Activated CD4-positive, alpha-beta T cell treated with anti-CD3 and anti-CD28 coated beads for 48 hours (primary cell): Measurements from ENCODE around the gene MAGI1.

Experiments
- DNase-seq: peaks from one replicate; pipeline ENCODE4 v3.0.0-alpha.2; 2020

MAGI1 gene

GRCh38 chr3:65685621-65686235 is 353.0 kb downstream of the MAGI1 start:
- DNase-seq = no peak

- no peak for DNase-seq
Measured at GRCh38 chr3:65678516-65678915, 360.2 kb downstream of the MAGI1 start.

- no peak for DNase-seq
Measured at GRCh38 chr3:65677486-65678010, 361.2 kb downstream of the MAGI1 start.

GRCh38 chr3:65676580-65676979 is 362.1 kb downstream of the MAGI1 start:
- DNase-seq = no peak

- DNase-seq = no peak
Measured at GRCh38 chr3:65675011-65675410, 363.7 kb downstream of the MAGI1 start.

GRCh38 chr3:65674226-65674625 is 364.5 kb downstream of the MAGI1 start:
- DNase-seq = no peak

- DNase-seq = peak; percentile 46
Measured at GRCh38 chr3:65672871-65673815, 365.6 kb downstream of the MAGI1 start.

GRCh38 chr3:65672061-65672460 is 366.7 kb downstream of the MAGI1 start:
- no peak for DNase-seq

- no peak for DNase-seq
Measured at GRCh38 chr3:65671004-65671403, 367.7 kb downstream of the MAGI1 start.

- no peak for DNase-seq
Measured at GRCh38 chr3:65669163-65669875, 369.4 kb downstream of the MAGI1 start.

GRCh38 chr3:65667963-65668362 is 370.8 kb downstream of the MAGI1 start:
- DNase-seq = no peak

GRCh38 chr3:65666448-65667091 is 372.1 kb downstream of the MAGI1 start:
- no peak for DNase-seq

GRCh38 chr3:65665915-65666314 is 372.8 kb downstream of the MAGI1 start:
- no peak for DNase-seq

- DNase-seq = no peak
Measured at GRCh38 chr3:65664931-65665330, 373.8 kb downstream of the MAGI1 start.

- DNase-seq = no peak
Measured at GRCh38 chr3:65664446-65664845, 374.3 kb downstream of the MAGI1 start.

- DNase-seq = no peak
Measured at GRCh38 chr3:65662095-65662494, 376.6 kb downstream of the MAGI1 start.

GRCh38 chr3:65660000-65660598 is 378.6 kb downstream of the MAGI1 start:
- DNase-seq = no peak

- no peak for DNase-seq
Measured at GRCh38 chr3:65659396-65659795, 379.3 kb downstream of the MAGI1 start.

- DNase-seq = no peak
Measured at GRCh38 chr3:65658401-65658800, 380.3 kb downstream of the MAGI1 start.

- DNase-seq = no peak
Measured at GRCh38 chr3:65655061-65655460, 383.7 kb downstream of the MAGI1 start.

GRCh38 chr3:65653731-65654130 is 385.0 kb downstream of the MAGI1 start:
- no peak for DNase-seq

GRCh38 chr3:65650247-65650646 is 388.5 kb downstream of the MAGI1 start:
- no peak for DNase-seq
